Right lobe of liver (tissue), 4 donors: ENCODE data around the gene LAMB3.

Source experiments
- POLR2A ChIP-seq: fragments of 450-650 bp; IDR thresholded peaks from one replicate; pipeline ENCODE4 v1.6.1; 2017; ENCODE audit warnings: antibody characterized with exemption, mild to moderate bottlenecking
- TF ChIP-seq, protein P1 (sequence below), 4 donors: fragments of 200-600 bp in 3 of 4; fragments of 450-650 bp in 1 of 4; IDR thresholded peaks; one replicate each; pipeline versions ENCODE4 v1.5.1 to v1.8.0; 2016 to 2022; ENCODE audit warnings: antibody characterized with exemption in 4 of 4, mild to moderate bottlenecking in 2 of 4
- donor health status: DM: no; HTN: no; CAD: no.
- donor health status: DM: no; HTN: no; CAD: no.
- donor health status: DM: no; HTN: yes; CAD: no.

DNA sequence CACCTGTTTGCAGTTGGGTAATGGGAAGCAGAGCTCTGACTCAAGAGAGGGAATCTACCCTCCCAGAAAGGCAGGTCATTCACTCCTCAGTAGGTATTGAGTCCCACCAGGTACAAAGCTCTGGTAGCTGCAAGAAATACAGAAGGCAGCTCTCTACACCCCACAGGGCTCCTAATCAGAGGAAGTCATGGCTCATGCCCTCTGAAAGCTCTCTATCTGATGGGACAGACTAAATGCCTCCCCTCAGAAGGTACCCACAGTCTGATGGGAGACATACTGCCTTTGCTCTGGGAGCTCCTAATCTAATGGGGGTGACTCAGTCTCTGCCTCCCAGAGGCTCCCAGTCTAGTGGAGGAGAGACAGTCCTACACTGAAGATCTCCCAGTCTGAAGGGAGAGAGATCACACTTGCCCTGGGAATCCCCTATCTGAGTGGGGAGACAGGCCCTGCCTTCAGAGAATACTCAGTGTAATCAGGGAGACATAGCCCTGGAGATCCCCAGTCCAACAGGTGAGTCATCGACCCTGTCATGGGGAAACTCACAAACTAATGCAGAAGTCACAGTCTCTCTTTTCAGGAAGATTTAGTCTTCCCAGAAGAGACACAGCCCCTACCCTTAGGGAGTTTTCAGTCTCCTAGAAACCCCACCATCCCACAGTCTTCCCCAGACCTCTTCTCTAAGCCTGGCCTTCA is 45.0 kb downstream of the LAMB3 start:
- TF ChIP-seq POLR2A: no peak
- TF ChIP-seq, protein P1, sequence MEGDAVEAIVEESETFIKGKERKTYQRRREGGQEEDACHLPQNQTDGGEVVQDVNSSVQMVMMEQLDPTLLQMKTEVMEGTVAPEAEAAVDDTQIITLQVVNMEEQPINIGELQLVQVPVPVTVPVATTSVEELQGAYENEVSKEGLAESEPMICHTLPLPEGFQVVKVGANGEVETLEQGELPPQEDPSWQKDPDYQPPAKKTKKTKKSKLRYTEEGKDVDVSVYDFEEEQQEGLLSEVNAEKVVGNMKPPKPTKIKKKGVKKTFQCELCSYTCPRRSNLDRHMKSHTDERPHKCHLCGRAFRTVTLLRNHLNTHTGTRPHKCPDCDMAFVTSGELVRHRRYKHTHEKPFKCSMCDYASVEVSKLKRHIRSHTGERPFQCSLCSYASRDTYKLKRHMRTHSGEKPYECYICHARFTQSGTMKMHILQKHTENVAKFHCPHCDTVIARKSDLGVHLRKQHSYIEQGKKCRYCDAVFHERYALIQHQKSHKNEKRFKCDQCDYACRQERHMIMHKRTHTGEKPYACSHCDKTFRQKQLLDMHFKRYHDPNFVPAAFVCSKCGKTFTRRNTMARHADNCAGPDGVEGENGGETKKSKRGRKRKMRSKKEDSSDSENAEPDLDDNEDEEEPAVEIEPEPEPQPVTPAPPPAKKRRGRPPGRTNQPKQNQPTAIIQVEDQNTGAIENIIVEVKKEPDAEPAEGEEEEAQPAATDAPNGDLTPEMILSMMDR (IDR thresholded peaks at IDR 0.05): no peak
